ENCODE results near the gene SH3PXD2B.
A peak's percentile ranks its signal among the peaks of the same experiment; 100 is the strongest.

SH3PXD2B gene

GRCh38 chr5:172364773-172365172 is 89.6 kb downstream of the SH3PXD2B start:
- no peak for DNase-seq (ENCODE audit: low read depth)
- H3K4me3 ChIP-seq (ENCODE audit: low read length), result no peak overlapping the region
- TF ChIP-seq CTCF (IDR thresholded peaks at IDR 0.05; ENCODE audit: insufficient read depth, low read depth, low read length, missing control alignments), result no peak

- peak; percentile 34 for DNase-seq (ENCODE audit: low read depth)
- TF ChIP-seq CTCF (IDR thresholded peaks at IDR 0.05; ENCODE audit: insufficient read depth, low read depth, low read length, missing control alignments), result no peak
- H3K4me3 ChIP-seq (ENCODE audit: low read length), result no peak overlapping the region
Measured at GRCh38 chr5:172362755-172363154, 91.6 kb downstream of the SH3PXD2B start.

GRCh38 chr5:172361566-172362238 is 92.6 kb downstream of the SH3PXD2B start:
- no peak overlapping the region for H3K4me3 ChIP-seq (ENCODE audit: low read length)
- TF ChIP-seq CTCF (IDR thresholded peaks at IDR 0.05; ENCODE audit: insufficient read depth, low read depth, low read length, missing control alignments), result no peak
- peak; percentile 99 for DNase-seq (ENCODE audit: low read depth)

- no peak for DNase-seq (ENCODE audit: low read depth)
- H3K4me3 ChIP-seq (ENCODE audit: low read length), result no peak overlapping the region
- TF ChIP-seq CTCF (IDR thresholded peaks at IDR 0.05; ENCODE audit: insufficient read depth, low read depth, low read length, missing control alignments), result no peak
Measured at GRCh38 chr5:172358345-172358744, 96.0 kb downstream of the SH3PXD2B start.

- H3K4me3 ChIP-seq (ENCODE audit: low read length), result no peak overlapping the region
- no peak for TF ChIP-seq CTCF (IDR thresholded peaks at IDR 0.05; ENCODE audit: insufficient read depth, low read depth, low read length, missing control alignments)
- DNase-seq (ENCODE audit: low read depth), result no peak
Measured at GRCh38 chr5:172356527-172356926, 97.8 kb downstream of the SH3PXD2B start.

- no peak overlapping the region for H3K4me3 ChIP-seq (ENCODE audit: low read length)
- no peak for DNase-seq (ENCODE audit: low read depth)
- TF ChIP-seq CTCF (IDR thresholded peaks at IDR 0.05; ENCODE audit: insufficient read depth, low read depth, low read length, missing control alignments), result no peak
Measured at GRCh38 chr5:172356047-172356446, 98.3 kb downstream of the SH3PXD2B start.

GRCh38 chr5:172353846-172354245 is 100.5 kb downstream of the SH3PXD2B start:
- DNase-seq (ENCODE audit: low read depth), result no peak
- H3K4me3 ChIP-seq (ENCODE audit: low read length), result no peak overlapping the region
- TF ChIP-seq CTCF (IDR thresholded peaks at IDR 0.05; ENCODE audit: insufficient read depth, low read depth, low read length, missing control alignments), result no peak
